Measurements from ENCODE around the gene CCDC27.

CCDC27 gene

GRCh38 chr1:3733883-3734589 lies 18.2 kb upstream of the CCDC27 start:
- TF ChIP-seq PPARA (CRISPR knock-in tag; IDR thresholded peaks at IDR 0.05; ENCODE audit: borderline replicate concordance) (no peak), CREB5 (CRISPR knock-in tag; IDR thresholded peaks at IDR 0.05; ENCODE audit: low read depth) (no peak)
- ATAC-seq = no peak

- ATAC-seq = no peak
- TF ChIP-seq SNAI2 (CRISPR knock-in tag; IDR thresholded peaks at IDR 0.05) (no peak), CSDC2 (CRISPR knock-in tag; IDR thresholded peaks at IDR 0.05) (no peak), ZFP30 (CRISPR knock-in tag; IDR thresholded peaks at IDR 0.05) (no peak), OSR1 (CRISPR knock-in tag; IDR thresholded peaks at IDR 0.05) (no peak)
These were observed 17.6 kb upstream of the CCDC27 start for GRCh38 chr1:3734602-3735001.

GRCh38 chr1:3735027-3735681 lies 17.1 kb upstream of the CCDC27 start:
- TF ChIP-seq OSR1 (CRISPR knock-in tag; IDR thresholded peaks at IDR 0.05) (no peak), GLIS3 (CRISPR knock-in tag; IDR thresholded peaks at IDR 0.05) (no peak), CREB5 (CRISPR knock-in tag; IDR thresholded peaks at IDR 0.05; ENCODE audit: low read depth) (no peak), CSDC2 (CRISPR knock-in tag; IDR thresholded peaks at IDR 0.05) (no peak), ZNF8 (CRISPR knock-in tag; IDR thresholded peaks at IDR 0.05) (no peak), ISL1 (CRISPR knock-in tag; IDR thresholded peaks at IDR 0.05) (no peak), ZFP30 (CRISPR knock-in tag; IDR thresholded peaks at IDR 0.05) (no peak), ZC3H10 (CRISPR knock-in tag; IDR thresholded peaks at IDR 0.05) (no peak), POU6F1 (CRISPR knock-in tag; IDR thresholded peaks at IDR 0.05; ENCODE audit: borderline replicate concordance, low read depth) (no peak)
- ATAC-seq = no peak

- TF ChIP-seq PATZ1 (CRISPR knock-in tag; IDR thresholded peaks at IDR 0.05; ENCODE audit: borderline replicate concordance) (no peak), BACH2 (CRISPR knock-in tag; IDR thresholded peaks at IDR 0.05; ENCODE audit: borderline replicate concordance) (no peak), ZNF8 (CRISPR knock-in tag; IDR thresholded peaks at IDR 0.05) (no peak), RARB (CRISPR knock-in tag; IDR thresholded peaks at IDR 0.05) (no peak), CREB5 (CRISPR knock-in tag; IDR thresholded peaks at IDR 0.05; ENCODE audit: low read depth) (no peak), ESRRG (CRISPR knock-in tag; IDR thresholded peaks at IDR 0.05) (no peak), OSR1 (CRISPR knock-in tag; IDR thresholded peaks at IDR 0.05) (no peak), ZC3H10 (CRISPR knock-in tag; IDR thresholded peaks at IDR 0.05) (no peak), ISL1 (CRISPR knock-in tag; IDR thresholded peaks at IDR 0.05) (no peak), SNAI2 (CRISPR knock-in tag; IDR thresholded peaks at IDR 0.05) (no peak)
- no peak for ATAC-seq
These were observed 16.6 kb upstream of the CCDC27 start for GRCh38 chr1:3735688-3736087.

GRCh38 chr1:3736131-3736561 lies 16.1 kb upstream of the CCDC27 start:
- ATAC-seq = no peak
- TF ChIP-seq RARB (CRISPR knock-in tag; IDR thresholded peaks at IDR 0.05) (no peak), CREB5 (CRISPR knock-in tag; IDR thresholded peaks at IDR 0.05; ENCODE audit: low read depth) (no peak)

Measured in SK-N-SH treated with all-trans-retinoic acid at 6 μM for 48 hours (cell line).